ENCODE measurements around the gene TPPP3.
A peak's percentile ranks its signal among the peaks of the same experiment; 100 is the strongest.

- TF ChIP-seq POLR2A (IDR thresholded peaks at IDR 0.05): no peak
- TF ChIP-seq CTCF (IDR thresholded peaks at IDR 0.05): peak in 1 of 3 experiments; percentile 47
Observed at GRCh38 chr16:67349172-67349571, 44.1 kb downstream of the TPPP3 start.
